Measurements from ENCODE around the gene CFAP299. TPM values are rescaled to one million over a fixed set of nuclear protein-coding genes. Genes with fewer than 3 reads are reported as not detected.
"Not testable (repeated sequence)": the region's sequence is repeated elsewhere in the genome, so short reads cannot be mapped to it uniquely, and the experiment has no call there.

CFAP299 gene
- total and polyA plus RNA-seq, 4 experiments from 2014 or later = not detected

DNA sequence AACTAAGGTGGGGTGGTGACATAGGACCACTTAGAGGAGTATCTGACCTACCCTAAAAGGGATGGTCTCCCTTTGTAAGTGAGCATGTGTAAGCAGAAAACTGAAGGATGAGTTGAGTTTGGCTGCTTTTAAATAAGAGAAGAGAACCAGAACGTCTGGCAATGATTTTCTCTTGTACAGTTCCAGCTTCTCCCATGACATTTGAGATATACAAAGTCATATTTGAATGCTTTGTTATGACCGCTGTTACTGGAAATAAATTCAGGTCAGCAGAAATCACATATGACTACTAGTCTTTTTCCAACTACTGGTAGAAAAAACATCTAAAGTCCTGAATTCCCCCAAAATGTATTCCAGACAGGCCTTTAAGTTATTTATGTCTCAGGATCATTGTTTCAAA, 381.7 kb downstream of the CFAP299 start:
- Mint-ChIP-seq H3K36me3 (no peaks in the 10 kb centered on the region), H3K27ac (no peak overlapping the region), H3K9me3 (peaks cover 3 to 38% (median 30%) of the 10 kb centered on the region in 8 donors), H3K27me3 (peaks cover 0 to 2% of the 10 kb centered on the region in 2 donors), H3K4me3 (no peak overlapping the region), H3K4me1 (peaks cover 5 to 14% (median 8%) of the 10 kb centered on the region in 4 donors)
- H3K36me3 ChIP-seq (ENCODE audit: insufficient read depth, low read length) = no peaks in the 10 kb centered on the region
- no peaks in the 10 kb centered on the region for H3K4me1 ChIP-seq (ENCODE audit: insufficient read depth, low read length)
- no peaks in the 10 kb centered on the region for H3K27me3 ChIP-seq (ENCODE audit: insufficient read depth, low read length)
- intact Hi-C loops (cut with micrococcal nuclease) = no loop called here
- H3K9me3 ChIP-seq (ENCODE audit: control insufficient read depth in 1 of 2, low read length in 2 of 2) = no peaks in the 10 kb centered on the region
- no peak overlapping the region for H3K4me3 ChIP-seq (ENCODE audit: low read length in 2 of 2)
- POLR2A ChIA-PET (ENCODE audit: partially characterized antibody) = no interaction called here
- no peak overlapping the region for H3K27ac ChIP-seq (ENCODE audit: low read depth, low read length)
- CTCF ChIA-PET (ENCODE audit: partially characterized antibody) = no interaction called here
- no peak for DNase-seq

GRCh38 chr4:80726471-80726870, 390.9 kb downstream of the CFAP299 start:
- peaks cover 0 to 1% of the 10 kb centered on the region in 2 donors for H3K27me3 Mint-ChIP-seq
- no peak for DNase-seq
- ChIA-PET POLR2A (ENCODE audit: partially characterized antibody) (no interaction called here), CTCF (ENCODE audit: partially characterized antibody) (interaction anchor here (1.5 kb wide), 1 partner anchor 361 kb away, joined by 3 read pairs; no protein-coding TSS in a partner anchor)
- Histone ChIP-seq H3K4me1 (ENCODE audit: insufficient read depth, low read length) (no peaks in the 10 kb centered on the region), H3K4me3 (ENCODE audit: low read length in 2 of 2) (no peak overlapping the region), H3K27ac (ENCODE audit: low read depth, low read length) (no peak overlapping the region), H3K27me3 (ENCODE audit: insufficient read depth, low read length) (no peaks in the 10 kb centered on the region), H3K9me3 (ENCODE audit: control insufficient read depth in 1 of 2, low read length in 2 of 2) (no peaks in the 10 kb centered on the region), H3K36me3 (ENCODE audit: insufficient read depth, low read length) (no peaks in the 10 kb centered on the region)
- H3K4me3 Mint-ChIP-seq = no peak overlapping the region
- peaks cover 0 to 1% of the 10 kb centered on the region in 2 donors for H3K36me3 Mint-ChIP-seq
- intact Hi-C loops (cut with micrococcal nuclease) = no loop called here
- no peaks in the 10 kb centered on the region for H3K4me1 Mint-ChIP-seq
- peaks cover 0 to 20% (median 8%) of the 10 kb centered on the region in 8 donors for H3K9me3 Mint-ChIP-seq
- no peak overlapping the region for H3K27ac Mint-ChIP-seq

GRCh38 chr4:80730158-80730557, 394.6 kb downstream of the CFAP299 start:
- ChIA-PET POLR2A (ENCODE audit: partially characterized antibody) (no interaction called here), CTCF (ENCODE audit: partially characterized antibody) (no interaction called here)
- peak overlapping the region in 1 of 7 donors; percentile 1 for H3K27ac Mint-ChIP-seq
- no peak overlapping the region for H3K27ac ChIP-seq (ENCODE audit: low read depth, low read length)
- no peak for DNase-seq
- H3K4me1 ChIP-seq (ENCODE audit: insufficient read depth, low read length) = no peaks in the 10 kb centered on the region
- H3K27me3 Mint-ChIP-seq = peaks cover 0 to 1% of the 10 kb centered on the region in 2 donors
- peaks cover 0 to 5% (median 2%) of the 10 kb centered on the region in 8 donors for H3K9me3 Mint-ChIP-seq
- H3K36me3 Mint-ChIP-seq = peaks cover 0 to 3% of the 10 kb centered on the region in 2 donors
- H3K4me1 Mint-ChIP-seq = no peaks in the 10 kb centered on the region
- H3K9me3 ChIP-seq (ENCODE audit: control insufficient read depth in 1 of 2, low read length in 2 of 2) = no peaks in the 10 kb centered on the region
- intact Hi-C loops (cut with micrococcal nuclease) = no loop called here
- no peak overlapping the region for H3K4me3 Mint-ChIP-seq
- H3K36me3 ChIP-seq (ENCODE audit: insufficient read depth, low read length) = no peaks in the 10 kb centered on the region
- no peaks in the 10 kb centered on the region for H3K27me3 ChIP-seq (ENCODE audit: insufficient read depth, low read length)
- H3K4me3 ChIP-seq (ENCODE audit: low read length in 2 of 2) = no peak overlapping the region

DNA sequence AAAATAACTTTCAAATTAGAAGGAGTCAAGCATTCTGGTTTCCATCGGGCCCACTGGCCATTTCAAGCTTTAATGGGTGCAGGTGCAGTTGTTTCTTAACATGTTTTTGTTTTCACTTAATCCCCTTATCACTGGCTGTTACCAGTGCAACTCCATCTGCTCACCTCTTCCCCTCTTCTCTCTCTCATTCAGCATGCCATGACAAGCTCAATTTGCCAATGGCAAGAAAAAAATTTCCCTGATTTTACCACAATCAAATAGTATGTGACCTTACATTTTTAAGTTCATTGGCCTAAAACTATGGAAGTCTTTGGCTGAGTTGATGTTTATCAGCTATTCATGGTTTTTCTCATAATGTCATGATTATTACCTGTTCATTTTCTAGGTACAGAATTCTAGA, 395.9 kb downstream of the CFAP299 start:
- intact Hi-C loops (cut with micrococcal nuclease) = no loop called here
- H3K27me3 Mint-ChIP-seq = no peaks in the 10 kb centered on the region
- no peaks in the 10 kb centered on the region for H3K4me1 ChIP-seq (ENCODE audit: insufficient read depth, low read length)
- DNase-seq = no peak
- H3K36me3 ChIP-seq (ENCODE audit: insufficient read depth, low read length) = no peaks in the 10 kb centered on the region
- peaks cover 0 to 3% of the 10 kb centered on the region in 2 donors for H3K36me3 Mint-ChIP-seq
- H3K9me3 Mint-ChIP-seq = peaks cover 0 to 5% (median 3%) of the 10 kb centered on the region in 8 donors
- no peaks in the 10 kb centered on the region for H3K9me3 ChIP-seq (ENCODE audit: control insufficient read depth in 1 of 2, low read length in 2 of 2)
- H3K27ac Mint-ChIP-seq = no peak overlapping the region
- ChIA-PET POLR2A (ENCODE audit: partially characterized antibody) (no interaction called here), CTCF (ENCODE audit: partially characterized antibody) (no interaction called here)
- no peaks in the 10 kb centered on the region for H3K4me1 Mint-ChIP-seq
- no peak overlapping the region for H3K4me3 Mint-ChIP-seq
- H3K27ac ChIP-seq (ENCODE audit: low read depth, low read length) = no peak overlapping the region
- no peaks in the 10 kb centered on the region for H3K27me3 ChIP-seq (ENCODE audit: insufficient read depth, low read length)
- H3K4me3 ChIP-seq (ENCODE audit: low read length in 2 of 2) = no peak overlapping the region

- CTCF ChIA-PET (ENCODE audit: partially characterized antibody) = no interaction called here
- Mint-ChIP-seq H3K4me3 (no peak overlapping the region), H3K27ac (no peak overlapping the region), H3K4me1 (no peaks in the 10 kb centered on the region), H3K27me3 (no peaks in the 10 kb centered on the region), H3K9me3 (peaks cover 0 to 7% (median 3%) of the 10 kb centered on the region in 8 donors), H3K36me3 (peaks cover 0 to 3% of the 10 kb centered on the region in 2 donors)
- Histone ChIP-seq H3K27ac (ENCODE audit: low read depth, low read length) (no peak overlapping the region), H3K4me3 (ENCODE audit: low read length in 2 of 2) (no peak overlapping the region), H3K9me3 (ENCODE audit: control insufficient read depth in 1 of 2, low read length in 2 of 2) (no peaks in the 10 kb centered on the region), H3K36me3 (ENCODE audit: insufficient read depth, low read length) (no peaks in the 10 kb centered on the region), H3K4me1 (ENCODE audit: insufficient read depth, low read length) (no peaks in the 10 kb centered on the region), H3K27me3 (ENCODE audit: insufficient read depth, low read length) (no peaks in the 10 kb centered on the region)
- POLR2A ChIA-PET (ENCODE audit: partially characterized antibody) = no interaction called here
- no peak for DNase-seq
- intact Hi-C loops (cut with micrococcal nuclease) = no loop called here
These were observed 396.5 kb downstream of the CFAP299 start for GRCh38 chr4:80732010-80732409.

- H3K27ac Mint-ChIP-seq = no peak overlapping the region
- CTCF ChIA-PET (ENCODE audit: partially characterized antibody) = no interaction called here
- peaks cover 5 to 9% of the 10 kb centered on the region in 2 donors for H3K36me3 Mint-ChIP-seq
- peaks cover 0 to 3% of the 10 kb centered on the region in 2 donors for H3K27me3 Mint-ChIP-seq
- no peak overlapping the region for H3K4me3 Mint-ChIP-seq
- POLR2A ChIA-PET (ENCODE audit: partially characterized antibody) = no interaction called here
- H3K27me3 ChIP-seq (ENCODE audit: insufficient read depth, low read length) = no peaks in the 10 kb centered on the region
- no peaks in the 10 kb centered on the region for H3K9me3 ChIP-seq (ENCODE audit: control insufficient read depth in 1 of 2, low read length in 2 of 2)
- no peak overlapping the region for H3K27ac ChIP-seq (ENCODE audit: low read depth, low read length)
- intact Hi-C loops (cut with micrococcal nuclease) = no loop called here
- peaks cover 9 to 34% (median 27%) of the 10 kb centered on the region in 8 donors for H3K9me3 Mint-ChIP-seq
- no peaks in the 10 kb centered on the region for H3K4me1 Mint-ChIP-seq
- H3K4me1 ChIP-seq (ENCODE audit: insufficient read depth, low read length) = no peaks in the 10 kb centered on the region
- DNase-seq = no peak
- H3K4me3 ChIP-seq (ENCODE audit: low read length in 2 of 2) = no peak overlapping the region
- no peaks in the 10 kb centered on the region for H3K36me3 ChIP-seq (ENCODE audit: insufficient read depth, low read length)
These were observed 404.8 kb downstream of the CFAP299 start for GRCh38 chr4:80740375-80740774.

GRCh38 chr4:80749558-80749957, 414.0 kb downstream of the CFAP299 start:
- H3K9me3 Mint-ChIP-seq; DNase-seq; H3K9me3 ChIP-seq (ENCODE audit: control insufficient read depth in 1 of 2, low read length in 2 of 2); H3K4me1 Mint-ChIP-seq; CTCF ChIA-PET (ENCODE audit: partially characterized antibody); H3K27me3 Mint-ChIP-seq; intact Hi-C loops (cut with micrococcal nuclease); H3K27ac Mint-ChIP-seq; H3K4me3 Mint-ChIP-seq; H3K27me3 ChIP-seq (ENCODE audit: insufficient read depth, low read length); H3K4me1 ChIP-seq (ENCODE audit: insufficient read depth, low read length); H3K27ac ChIP-seq (ENCODE audit: low read depth, low read length); H3K36me3 ChIP-seq (ENCODE audit: insufficient read depth, low read length); POLR2A ChIA-PET (ENCODE audit: partially characterized antibody); H3K36me3 Mint-ChIP-seq; H3K4me3 ChIP-seq (ENCODE audit: low read length in 2 of 2): not testable (repeated sequence)

DNA sequence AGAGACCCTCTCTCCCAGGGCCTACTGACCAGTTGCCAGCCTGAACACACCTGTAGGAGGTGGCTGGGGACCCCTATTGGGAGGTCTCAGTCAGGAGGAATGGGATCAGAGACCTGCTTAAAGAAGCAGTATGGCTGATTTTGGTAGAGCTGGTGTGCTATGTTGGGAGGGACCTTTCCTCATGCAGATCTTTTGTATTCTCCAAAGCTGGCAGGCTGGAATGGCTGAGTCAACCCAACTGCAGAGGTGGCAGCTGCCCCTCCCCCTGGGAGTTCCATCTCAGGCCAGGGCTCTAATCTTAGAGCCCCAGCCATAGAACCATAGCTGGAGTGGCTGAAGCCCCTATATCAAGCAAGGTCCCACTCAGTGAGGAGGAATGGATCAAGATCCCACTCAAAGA, 415.7 kb downstream of the CFAP299 start:
- Mint-ChIP-seq H3K9me3 (peaks cover 0 to 3% (median 0%) of the 10 kb centered on the region in 8 donors), H3K27me3 (no peaks in the 10 kb centered on the region), H3K4me1 (peaks cover 0 to 4% (median 1%) of the 10 kb centered on the region in 4 donors), H3K27ac (no peak overlapping the region), H3K36me3 (no peaks in the 10 kb centered on the region), H3K4me3 (no peak overlapping the region)
- intact Hi-C loops (cut with micrococcal nuclease) = no loop called here
- H3K4me1 ChIP-seq (ENCODE audit: insufficient read depth, low read length) = no peaks in the 10 kb centered on the region
- no peaks in the 10 kb centered on the region for H3K9me3 ChIP-seq (ENCODE audit: control insufficient read depth in 1 of 2, low read length in 2 of 2)
- no peak for DNase-seq
- H3K27me3 ChIP-seq (ENCODE audit: insufficient read depth, low read length) = no peaks in the 10 kb centered on the region
- H3K27ac ChIP-seq (ENCODE audit: low read depth, low read length) = no peak overlapping the region
- ChIA-PET POLR2A (ENCODE audit: partially characterized antibody) (no interaction called here), CTCF (ENCODE audit: partially characterized antibody) (no interaction called here)
- H3K36me3 ChIP-seq (ENCODE audit: insufficient read depth, low read length) = no peaks in the 10 kb centered on the region
- H3K4me3 ChIP-seq (ENCODE audit: low read length in 2 of 2) = no peak overlapping the region

All from CD4-positive, alpha-beta memory T cell (primary cell).